Measurements from ENCODE around the gene ANKS1A. TPM values are rescaled to one million over a fixed set of nuclear protein-coding genes. Genes with fewer than 3 reads are reported as not detected.

Gene ANKS1A
- total RNA-seq, 1 experiment from 2014 or later, result 14.4 TPM

- Histone ChIP-seq H3K27ac (ENCODE audit: low read length) (no peak overlapping the region), H3K9me3 (ENCODE audit: control insufficient read depth, insufficient read depth, low read depth, low read length) (no peaks in the 10 kb centered on the region), H3K4me3 (ENCODE audit: low read depth in 2 of 2, low read length in 2 of 2) (no peak overlapping the region), H3K36me3 (ENCODE audit: control insufficient read depth, insufficient read depth, low read length) (no peaks in the 10 kb centered on the region), H3K27me3 (ENCODE audit: control insufficient read depth, insufficient read depth, low read length) (no peaks in the 10 kb centered on the region), H3K4me1 (ENCODE audit: control insufficient read depth, insufficient read depth, low read length) (no peaks in the 10 kb centered on the region)
- BruUV-seq (replicated peaks), result no TSS peak
- in situ Hi-C loops (cut with HindIII; ENCODE audit: low pct_unique_long_range_greater_than_20kb, low sequenced_read_pairs) (no loop called here), intact Hi-C loops (cut with micrococcal nuclease; ENCODE audit: unreplicated experiment) (no loop called here)
- no peak for DNase-seq (ENCODE audit: low read depth, low spot score)
- TF ChIP-seq SIN3A (IDR thresholded peaks at IDR 0.05; ENCODE audit: borderline replicate concordance, insufficient read depth, low read depth, low read length) (no peak), TCF7L2 (IDR thresholded peaks at IDR 0.05; ENCODE audit: low read depth, low read length) (no peak), POLR2AphosphoS5 (IDR thresholded peaks at IDR 0.05; ENCODE audit: low read depth, low read length) (no peak), CTCF (IDR thresholded peaks at IDR 0.05) (no peak)
- TF ChIP-seq, protein P1, sequence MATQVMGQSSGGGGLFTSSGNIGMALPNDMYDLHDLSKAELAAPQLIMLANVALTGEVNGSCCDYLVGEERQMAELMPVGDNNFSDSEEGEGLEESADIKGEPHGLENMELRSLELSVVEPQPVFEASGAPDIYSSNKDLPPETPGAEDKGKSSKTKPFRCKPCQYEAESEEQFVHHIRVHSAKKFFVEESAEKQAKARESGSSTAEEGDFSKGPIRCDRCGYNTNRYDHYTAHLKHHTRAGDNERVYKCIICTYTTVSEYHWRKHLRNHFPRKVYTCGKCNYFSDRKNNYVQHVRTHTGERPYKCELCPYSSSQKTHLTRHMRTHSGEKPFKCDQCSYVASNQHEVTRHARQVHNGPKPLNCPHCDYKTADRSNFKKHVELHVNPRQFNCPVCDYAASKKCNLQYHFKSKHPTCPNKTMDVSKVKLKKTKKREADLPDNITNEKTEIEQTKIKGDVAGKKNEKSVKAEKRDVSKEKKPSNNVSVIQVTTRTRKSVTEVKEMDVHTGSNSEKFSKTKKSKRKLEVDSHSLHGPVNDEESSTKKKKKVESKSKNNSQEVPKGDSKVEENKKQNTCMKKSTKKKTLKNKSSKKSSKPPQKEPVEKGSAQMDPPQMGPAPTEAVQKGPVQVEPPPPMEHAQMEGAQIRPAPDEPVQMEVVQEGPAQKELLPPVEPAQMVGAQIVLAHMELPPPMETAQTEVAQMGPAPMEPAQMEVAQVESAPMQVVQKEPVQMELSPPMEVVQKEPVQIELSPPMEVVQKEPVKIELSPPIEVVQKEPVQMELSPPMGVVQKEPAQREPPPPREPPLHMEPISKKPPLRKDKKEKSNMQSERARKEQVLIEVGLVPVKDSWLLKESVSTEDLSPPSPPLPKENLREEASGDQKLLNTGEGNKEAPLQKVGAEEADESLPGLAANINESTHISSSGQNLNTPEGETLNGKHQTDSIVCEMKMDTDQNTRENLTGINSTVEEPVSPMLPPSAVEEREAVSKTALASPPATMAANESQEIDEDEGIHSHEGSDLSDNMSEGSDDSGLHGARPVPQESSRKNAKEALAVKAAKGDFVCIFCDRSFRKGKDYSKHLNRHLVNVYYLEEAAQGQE (IDR thresholded peaks at IDR 0.05; ENCODE audit: insufficient read depth in 1 of 2, low read depth in 2 of 2, low read length in 1 of 2), result no peak
- ChIA-PET POLR2A (interaction anchor here (0.5 kb wide), 1 partner anchor 306 kb away, joined by 3 read pairs; no protein-coding TSS in a partner anchor), CTCF (no interaction called here)
- no peak for ATAC-seq
These were observed 198.6 kb downstream of the ANKS1A start for GRCh38 chr6:35087361-35088280.

GRCh38 chr6:35088281-35089215 lies 199.5 kb downstream of the ANKS1A start:
- intact Hi-C loops (cut with micrococcal nuclease; ENCODE audit: unreplicated experiment) (no loop called here), in situ Hi-C loops (cut with HindIII; ENCODE audit: low pct_unique_long_range_greater_than_20kb, low sequenced_read_pairs) (no loop called here)
- ChIA-PET CTCF (no interaction called here), POLR2A (no interaction called here)
- no peak for TF ChIP-seq TCF7L2 (IDR thresholded peaks at IDR 0.05; ENCODE audit: low read depth, low read length)
- TF ChIP-seq CTCF (IDR thresholded peaks at IDR 0.05), result no peak
- TF ChIP-seq, protein P1 (IDR thresholded peaks at IDR 0.05; ENCODE audit: insufficient read depth in 1 of 2, low read depth in 2 of 2, low read length in 1 of 2), result no peak
- Histone ChIP-seq H3K27ac (ENCODE audit: low read length) (no peak overlapping the region), H3K9me3 (ENCODE audit: control insufficient read depth, insufficient read depth, low read depth, low read length) (no peaks in the 10 kb centered on the region), H3K27me3 (ENCODE audit: control insufficient read depth, insufficient read depth, low read length) (no peaks in the 10 kb centered on the region), H3K4me1 (ENCODE audit: control insufficient read depth, insufficient read depth, low read length) (no peaks in the 10 kb centered on the region), H3K36me3 (ENCODE audit: control insufficient read depth, insufficient read depth, low read length) (no peaks in the 10 kb centered on the region), H3K4me3 (ENCODE audit: low read depth in 2 of 2, low read length in 2 of 2) (no peak overlapping the region)
- DNase-seq (ENCODE audit: low read depth, low spot score), result no peak
- ATAC-seq, result no peak
- BruUV-seq (replicated peaks), result no TSS peak
